ENCODE results near the gene SLC39A11. TPM values are rescaled to one million over a fixed set of nuclear protein-coding genes. Genes with fewer than 3 reads are reported as not detected.

Gene SLC39A11
- total and polyA plus RNA-seq, 2 of the 13 experiments (the other 11 are each of a cell fraction or from before 2014, with no cell fraction given), result 17.2 to 31.5 TPM

GRCh38 chr17:72697602-72698146, 394.8 kb downstream of the SLC39A11 start (continued):
- TF ChIP-seq GFI1 (CRISPR knock-in tag; IDR thresholded peaks at IDR 0.05; ENCODE audit: borderline replicate concordance) (no peak), MAX (IDR thresholded peaks at IDR 0.05) (peak; percentile 74), ASH2L (IDR thresholded peaks at IDR 0.05; ENCODE audit: insufficient read length, low read depth, low read length) (peak; percentile 39), SOX6 (IDR thresholded peaks at IDR 0.05) (no peak), SOX6 (CRISPR knock-in tag; IDR thresholded peaks at IDR 0.05) (peak; percentile 53; the same call in 1 of the 2 replicates), BCL6 (CRISPR knock-in tag; IDR thresholded peaks at IDR 0.05) (peak; percentile 29), FOXA3 (CRISPR knock-in tag; IDR thresholded peaks at IDR 0.05) (peak; percentile 43), ZBTB7B (CRISPR knock-in tag; IDR thresholded peaks at IDR 0.05) (peak; percentile 27; the same call in 1 of the 2 replicates), RFXAP (CRISPR knock-in tag; IDR thresholded peaks at IDR 0.05; ENCODE audit: borderline replicate concordance) (0 out of 2 replicates have a peak, but pooled peaks have one; percentile 15), NR2F1 (CRISPR knock-in tag; IDR thresholded peaks at IDR 0.05) (peak in 1 of 2 experiments; percentile 52; a peak in 1 of 4 replicates), EEA1 (CRISPR knock-in tag; IDR thresholded peaks at IDR 0.05; ENCODE audit: borderline replicate concordance) (no peak), ETV5 (CRISPR knock-in tag; IDR thresholded peaks at IDR 0.05; ENCODE audit: borderline replicate concordance) (no peak; the same call in 1 of the 2 replicates), SOX13 (IDR thresholded peaks at IDR 0.05) (no peak), SOX13 (CRISPR knock-in tag; conservative IDR thresholded peaks at IDR 0.05 in 1 of 2, IDR thresholded peaks at IDR 0.05 in 1 of 2) (peak in 1 of 2 experiments; percentile 79; a peak in 2 of 4 replicates), ZFP41 (CRISPR knock-in tag; IDR thresholded peaks at IDR 0.05; ENCODE audit: borderline replicate concordance) (no peak), HNF1A (IDR thresholded peaks at IDR 0.05; ENCODE audit: low read depth) (no peak), HNF1A (CRISPR knock-in tag; IDR thresholded peaks at IDR 0.05; ENCODE audit: borderline replicate concordance) (peak; percentile 54; the same call in 1 of the 2 replicates), HOXA7 (CRISPR knock-in tag; IDR thresholded peaks at IDR 0.05) (no peak), ZNF484 (CRISPR knock-in tag; IDR thresholded peaks at IDR 0.05; ENCODE audit: borderline replicate concordance, low read depth) (no peak), ZNF317 (CRISPR knock-in tag; IDR thresholded peaks at IDR 0.05) (0 out of 2 replicates have a peak, but pooled peaks have one; percentile 43), ZNF331 (CRISPR knock-in tag; IDR thresholded peaks at IDR 0.05) (peak; percentile 47; the same call in 1 of the 2 replicates), MED8 (CRISPR knock-in tag; IDR thresholded peaks at IDR 0.05; ENCODE audit: insufficient replicate concordance) (no peak), PITX1 (CRISPR knock-in tag; IDR thresholded peaks at IDR 0.05) (peak; percentile 30; the same call in 1 of the 2 replicates), SOX5 (CRISPR knock-in tag; IDR thresholded peaks at IDR 0.05; ENCODE audit: borderline replicate concordance) (peak; percentile 72; the same call in 1 of the 2 replicates), ZBTB37 (CRISPR knock-in tag; IDR thresholded peaks at IDR 0.05) (0 out of 2 replicates have a peak, but pooled peaks have one; percentile 48), NR3C1 (CRISPR knock-in tag; IDR thresholded peaks at IDR 0.05) (no peak)

All from HepG2 (cell line).